PC-3 (cell line): Measurements from ENCODE around the gene SPIB. TPM values are rescaled to one million over a fixed set of nuclear protein-coding genes. Genes with fewer than 3 reads are reported as not detected.

Source experiments
- ATAC-seq: fragments of 200-7000 bp; cut with Tn5 transposase; 2 replicates; pipeline ENCODE4 v1.9.1; 2020; ENCODE audit warnings: mild to moderate bottlenecking, moderate library complexity
- BruUV-seq: library from RNA; stranded (reverse); fragments of 400-500 nt; replicated peaks from 2 replicates; lab custom pipeline; 2021; lab: Mats Ljungman, UMichigan
- CTCF ChIA-PET: fragments of 300-600 bp; sonication (Branson Sonifier 250); formaldehyde crosslinking; loops from one replicate; lab custom pipeline; 2022; ENCODE audit warnings: antibody characterized with exemption; lab: Charles Lee
- POLR2A ChIA-PET: fragments of 300-600 bp; sonication (Branson Sonifier 250); formaldehyde crosslinking; loops from one replicate; lab custom pipeline; 2022; ENCODE audit warnings: antibody characterized with exemption; ENCODE audit not compliant: unreplicated experiment; lab: Charles Lee
- DNase-seq: peaks from one replicate; pipeline ENCODE4 v3.0.0-alpha.2; 2015
- H2AFZ ChIP-seq: fragments of 300-600 bp; sonication (generic); 2 replicates; pipeline ENCODE4 v1.6.0; 2016; ENCODE audit warnings: antibody characterized with exemption, low read length
- H3F3A ChIP-seq: fragments of 300-600 bp; sonication (generic); one replicate; pipeline ENCODE4 v1.6.0; 2017; ENCODE audit warnings: antibody characterized with exemption, low read length, control low read depth, mild to moderate bottlenecking; ENCODE audit not compliant: unreplicated experiment
- H3K27ac ChIP-seq: fragments of 300-600 bp; sonication (generic); 2 replicates; pipeline ENCODE4 v1.5.1; 2016; ENCODE audit warnings: mild to moderate bottlenecking, low read length
- H3K27me3 ChIP-seq: fragments of 300-600 bp; sonication (generic); 2 replicates; pipeline ENCODE4 v1.6.1; 2016; ENCODE audit warnings: low read length, mixed read lengths
- H3K36me3 ChIP-seq: fragments of 300-600 bp; sonication (generic); 2 replicates; pipeline ENCODE4 v1.6.1; 2016; ENCODE audit warnings: low read depth, mixed run types, low read length, mixed read lengths
- H3K4me1 ChIP-seq: fragments of 300-600 bp; sonication (generic); 2 replicates; pipeline ENCODE4 v1.5.1; 2016; ENCODE audit warnings: low read length; ENCODE audit not compliant: insufficient read depth
- H3K4me2 ChIP-seq: fragments of 300-600 bp; sonication (generic); 2 replicates; pipeline ENCODE4 v1.6.0; 2016; ENCODE audit warnings: low read length
- H3K4me3 ChIP-seq: fragments of 300-600 bp; sonication (generic); 2 replicates; pipeline ENCODE4 v1.5.1; 2016; ENCODE audit warnings: mild to moderate bottlenecking, low read length, mixed read lengths
- H3K79me2 ChIP-seq: fragments of 300-600 bp; sonication (generic); 2 replicates; pipeline ENCODE4 v1.6.1; 2017; ENCODE audit warnings: low read length, mixed read lengths
- H3K9ac ChIP-seq: fragments of 300-600 bp; sonication (generic); 2 replicates; pipeline ENCODE4 v1.6.0; 2016; ENCODE audit warnings: mild to moderate bottlenecking, low read length
- H3K9me2 ChIP-seq: fragments of 300-600 bp; sonication (generic); replicated peaks from 2 replicates; pipeline ENCODE4 v1.6.1; 2016; ENCODE audit warnings: mixed run types, low read length, mixed read lengths
- H3K9me3 ChIP-seq: fragments of 300-600 bp; sonication (generic); 2 replicates; pipeline ENCODE4 v1.6.1; 2016; ENCODE audit warnings: low read length, mixed read lengths
- H4K20me1 ChIP-seq: fragments of 300-600 bp; sonication (generic); 2 replicates; pipeline ENCODE4 v1.6.1; 2016; ENCODE audit warnings: low read length, mixed read lengths
- CTCF ChIP-seq: fragments of 300-600 bp; sonication (generic); conservative IDR thresholded peaks from 2 replicates; pipeline ENCODE4 v1.5.1; 2017; ENCODE audit warnings: antibody characterized with exemption, low read depth, mild to moderate bottlenecking, low read length
- EZH2 ChIP-seq: fragments of 300-600 bp; sonication (generic); IDR thresholded peaks from one replicate; pipeline ENCODE4 v1.6.1; 2017; ENCODE audit warnings: antibody characterized with exemption, mild to moderate bottlenecking, low read length; ENCODE audit not compliant: unreplicated experiment
- EZH2phosphoT487 ChIP-seq: fragments of 300-600 bp; sonication (generic); IDR thresholded peaks from 2 replicates; pipeline ENCODE4 v1.6.1; 2018; ENCODE audit warnings: mild to moderate bottlenecking, antibody characterized with exemption, low read length, borderline replicate concordance
- intact Hi-C: fragments of 100-400 bp; cut with micrococcal nuclease; formaldehyde crosslinking; loops from 2 replicates; pipeline ENCODE4 v1.9.0; 2023
- total RNA-seq: library from RNA; depleted of rRNA; stranded (reverse); fragments of >200 nt; gene quantifications from 2 replicates; pipeline ENCODE4 v1.2.3, GENCODE V29; 2014

SPIB gene
- total RNA-seq, 1 experiment from 2014 or later = not detected

DNA sequence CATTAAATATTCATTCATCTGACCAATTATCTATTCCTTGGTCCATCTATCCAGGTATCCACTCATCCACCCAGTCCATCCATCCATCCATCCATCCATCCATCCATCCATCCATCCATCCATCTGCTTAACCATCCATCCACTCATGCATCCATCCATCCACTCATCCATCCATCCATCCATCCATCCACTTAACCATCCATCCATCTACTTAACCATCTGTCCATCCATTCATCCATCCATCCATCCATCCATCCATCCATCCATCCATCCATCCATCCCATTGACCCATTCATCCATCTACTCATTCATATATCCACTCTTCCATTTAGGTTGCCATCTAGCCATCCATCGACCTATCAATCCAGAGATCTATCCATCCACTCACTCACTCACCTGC, 25.3 kb downstream of the SPIB start:
- TF ChIP-seq CTCF (no peak), EZH2phosphoT487 (no peak), EZH2 (no peak)
- ChIA-PET CTCF (no interaction called here), POLR2A (no interaction called here)
- intact Hi-C loops = no loop called here
- no peaks in the 10 kb centered on the region for H4K20me1 ChIP-seq
- DNase-seq (no peak), ATAC-seq (no peak)
- H3K9me2 ChIP-seq = no peaks in the 10 kb centered on the region
- H2AFZ ChIP-seq = no peak overlapping the region
- no peak overlapping the region for H3K9ac ChIP-seq
- no peaks in the 10 kb centered on the region for H3K4me1 ChIP-seq
- no peak overlapping the region for H3K27ac ChIP-seq
- no TSS peak for BruUV-seq
- H3K9me3 ChIP-seq = no peaks in the 10 kb centered on the region
- no peak overlapping the region for H3K4me2 ChIP-seq
- H3F3A ChIP-seq = no peaks in the 10 kb centered on the region
- H3K27me3 ChIP-seq = 0 out of 2 replicates have a peak, but pooled peaks cover 5% of the 10 kb centered on the region
- no peaks in the 10 kb centered on the region for H3K36me3 ChIP-seq
- H3K4me3 ChIP-seq = no peak overlapping the region
- no peaks in the 10 kb centered on the region for H3K79me2 ChIP-seq

DNA sequence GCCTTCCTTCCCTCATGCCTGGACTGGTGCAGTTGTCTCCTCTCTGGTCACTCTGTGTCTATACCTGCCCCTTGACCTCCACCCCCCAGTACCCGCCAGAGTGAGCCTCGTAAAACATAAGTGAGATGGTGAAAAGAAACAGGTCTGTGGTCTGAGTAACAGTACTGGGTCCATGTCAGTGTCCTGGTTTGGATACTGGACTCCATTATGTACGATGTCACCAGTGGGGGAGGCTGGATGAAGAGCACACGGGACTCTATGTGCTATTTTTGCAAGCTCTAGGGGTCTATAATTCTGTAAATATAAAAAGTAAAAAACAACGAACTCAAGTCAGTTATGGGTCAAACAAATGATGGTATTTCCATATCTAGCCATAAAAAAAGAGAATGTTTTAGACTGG, 28.3 kb downstream of the SPIB start:
- Histone ChIP-seq H3K9me2 (no peaks in the 10 kb centered on the region), H2AFZ (no peak overlapping the region), H3K79me2 (no peaks in the 10 kb centered on the region), H3K36me3 (no peaks in the 10 kb centered on the region), H3K4me3 (no peak overlapping the region), H3K27me3 (no peaks in the 10 kb centered on the region), H3K27ac (no peak overlapping the region), H3K9ac (no peak overlapping the region), H4K20me1 (no peaks in the 10 kb centered on the region), H3F3A (no peaks in the 10 kb centered on the region), H3K4me1 (no peaks in the 10 kb centered on the region), H3K9me3 (no peaks in the 10 kb centered on the region), H3K4me2 (no peak overlapping the region)
- intact Hi-C loops = no loop called here
- POLR2A ChIA-PET = no interaction called here
- ATAC-seq = no peak
- CTCF ChIA-PET = interaction anchor here (0.7 kb wide), 1 partner anchor 122 kb away, joined by 4 read pairs; no protein-coding TSS in a partner anchor
- DNase-seq = no peak
- no TSS peak for BruUV-seq
- TF ChIP-seq EZH2 (no peak), CTCF (no peak)

- no peaks in the 10 kb centered on the region for H3K79me2 ChIP-seq
- no peak overlapping the region for H3K4me3 ChIP-seq
- H3K9me3 ChIP-seq = no peaks in the 10 kb centered on the region
- no peaks in the 10 kb centered on the region for H3K27me3 ChIP-seq
- no peaks in the 10 kb centered on the region for H3F3A ChIP-seq
- H3K4me2 ChIP-seq = no peak overlapping the region
- no peaks in the 10 kb centered on the region for H3K36me3 ChIP-seq
- H3K9ac ChIP-seq = no peak overlapping the region
- no peaks in the 10 kb centered on the region for H3K4me1 ChIP-seq
- intact Hi-C loops = no loop called here
- H3K27ac ChIP-seq = no peak overlapping the region
- ChIA-PET POLR2A (no interaction called here), CTCF (interaction anchor here (0.7 kb wide), 1 partner anchor 121 kb away, joined by 4 read pairs; no protein-coding TSS in a partner anchor)
- no peak for DNase-seq
- H3K9me2 ChIP-seq = no peaks in the 10 kb centered on the region
- ATAC-seq = no peak
- no TSS peak for BruUV-seq
- no peak overlapping the region for H2AFZ ChIP-seq
- TF ChIP-seq EZH2phosphoT487 (no peak), EZH2 (no peak), CTCF (no peak)
- H4K20me1 ChIP-seq = no peaks in the 10 kb centered on the region
Measured at GRCh38 chr19:50447750-50448149, 29.0 kb downstream of the SPIB start.
